Measurements from ENCODE around the gene PCYT2. TPM values are rescaled to one million over a fixed set of nuclear protein-coding genes. Genes with fewer than 3 reads are reported as not detected.
"Not testable (repeated sequence)": the region's sequence is repeated elsewhere in the genome, so short reads cannot be mapped to it uniquely, and the experiment has no call there.

Gene PCYT2
- 10 to 100 TPM; 30.4 to 76.4 (median 54.3) TPM for polyA plus RNA-seq

- 3 to 5% (median 4%) methylated on average over 39 to 84 of the region's 84 CpGs for WGBS, 3 donors
- H3K27ac ChIP-seq (ENCODE audit: low read depth, low read length), result no peak within 1 kb of the TSS
Measured at GRCh38 chr17:81911277-81911961, at the start of gene PCYT2. Gene PCYT2, minus strand, starts transcription at chr17:81911399. Its CDS starts 44 bp downstream, at chr17:81911355.

DNA sequence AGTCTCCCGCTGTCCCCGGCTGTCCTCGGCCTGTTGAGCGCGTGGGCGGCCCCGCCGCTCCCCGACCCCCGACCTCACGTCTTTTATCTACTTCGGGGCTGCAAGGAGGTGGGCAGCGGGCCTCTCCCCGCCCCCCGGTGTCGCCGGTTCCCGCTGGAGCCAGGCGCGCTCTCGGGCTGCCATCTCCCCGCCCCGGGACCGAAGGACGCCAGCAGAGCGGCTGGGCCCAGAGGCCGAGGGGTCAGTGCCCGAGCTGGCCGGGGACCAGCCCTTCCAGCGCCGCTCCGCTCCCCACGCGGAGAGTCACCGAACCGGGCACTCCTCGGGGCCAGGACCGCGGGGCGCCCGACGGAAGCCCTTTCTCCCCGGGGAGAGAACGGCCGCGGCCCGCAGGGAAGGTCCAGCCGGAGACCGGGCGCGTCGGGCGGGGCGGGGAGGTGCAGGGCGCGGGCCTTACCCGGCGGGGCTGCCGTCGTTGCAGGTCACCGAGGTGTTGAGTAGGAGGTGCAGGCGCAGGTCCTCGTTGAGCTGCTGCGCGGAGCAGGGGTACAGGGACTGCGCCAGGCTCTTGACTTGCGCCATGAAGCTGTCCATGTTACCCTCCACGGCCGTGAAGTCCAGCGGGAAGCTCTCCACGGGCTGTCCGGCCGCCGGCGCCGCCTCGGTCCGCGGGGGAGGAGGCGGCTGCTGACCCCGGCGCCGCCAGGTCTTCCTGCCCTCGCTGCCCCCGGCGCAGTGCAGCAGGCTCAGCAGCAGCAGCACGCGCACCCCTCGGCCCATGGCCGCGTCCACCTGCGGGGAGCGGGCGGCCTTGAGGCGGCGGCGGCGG is 49.1 kb upstream of the PCYT2 start:
- WGBS, 3 donors, result 1 to 3% (median 3%) methylated on average over 72 to 96 of the region's 98 CpGs
- H3K27ac ChIP-seq (ENCODE audit: low read depth, low read length), result no peak overlapping the region

GRCh38 chr17:81959362-81960129 is 48.3 kb upstream of the PCYT2 start:
- WGBS, 3 donors, result 1 to 2% (median 2%) methylated on average over 53 to 112 of the region's 112 CpGs
- H3K27ac ChIP-seq (ENCODE audit: low read depth, low read length), result no peak overlapping the region

DNA sequence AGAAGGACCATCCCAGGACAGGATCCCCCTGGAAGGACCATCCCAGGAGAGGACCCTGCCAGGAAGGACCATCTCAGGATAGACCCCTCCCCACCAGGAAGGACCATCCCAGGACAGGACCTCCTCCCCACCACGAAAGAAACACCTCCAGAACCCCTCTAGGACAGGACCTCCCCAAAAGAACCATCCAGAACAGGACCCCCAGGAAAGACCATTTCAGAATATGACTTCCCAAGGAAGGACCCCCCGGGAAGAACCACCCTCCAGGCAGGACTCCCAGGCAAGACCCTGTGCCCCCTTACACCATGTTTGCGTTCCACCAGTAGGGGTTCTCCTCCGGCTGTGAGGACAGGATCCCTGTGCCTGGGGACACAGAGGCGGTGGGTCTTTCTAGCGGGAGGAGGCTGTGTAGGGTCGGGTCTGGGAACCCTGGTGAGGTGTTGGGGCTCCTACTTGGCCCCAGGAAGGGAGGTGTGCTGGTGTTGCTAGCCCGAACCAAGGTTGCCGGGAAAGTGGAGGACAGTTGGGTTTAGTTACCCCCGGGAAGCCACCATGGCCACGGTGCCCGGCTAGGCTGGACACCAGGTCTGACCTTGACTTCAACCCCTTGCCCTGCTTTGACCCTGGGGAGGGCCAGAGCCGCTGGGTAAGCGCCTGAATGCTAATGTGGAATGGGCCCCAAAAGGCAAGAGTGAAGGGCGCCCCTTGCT is 47.6 kb upstream of the PCYT2 start:
- WGBS, 3 donors, result 57 to 64% (median 63%) methylated on average over 15 of the region's 15 CpGs
- H3K27ac ChIP-seq (ENCODE audit: low read depth, low read length), result no peak overlapping the region

DNA sequence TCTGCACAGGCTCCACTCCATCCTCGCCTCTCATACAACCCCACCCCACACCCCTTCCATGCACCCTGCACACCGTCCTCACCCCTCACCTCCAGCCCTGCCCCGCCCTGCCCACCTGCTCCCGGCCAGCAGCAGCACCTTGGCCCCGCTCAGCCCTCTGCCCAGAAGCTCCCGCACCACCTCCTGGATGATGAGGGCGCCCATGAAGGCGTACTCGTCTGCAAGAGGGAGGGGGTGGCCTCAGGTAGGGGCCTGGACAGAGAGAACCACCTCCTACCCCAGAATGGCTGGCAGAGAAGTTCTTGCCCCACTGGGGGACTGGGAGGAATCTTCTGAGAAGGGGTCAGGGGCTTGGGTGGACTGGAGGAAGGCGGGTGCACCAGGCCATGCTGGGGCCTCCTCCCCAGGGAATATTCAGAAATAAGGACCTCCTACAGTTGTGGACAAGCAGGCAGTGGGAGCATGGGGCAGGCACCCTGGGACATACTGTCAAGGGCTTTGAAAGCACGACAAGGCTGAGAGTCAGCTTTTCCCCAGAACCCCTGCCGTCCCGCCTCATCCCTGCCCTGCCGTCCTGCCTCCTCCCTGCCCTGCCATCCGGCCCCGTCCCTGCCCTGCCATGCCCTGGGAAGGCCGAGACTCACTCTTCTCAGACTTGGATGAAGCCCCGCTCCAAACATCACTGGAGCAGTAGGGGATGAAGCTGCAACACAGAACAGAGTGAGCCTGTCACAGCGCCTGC is 46.7 kb upstream of the PCYT2 start:
- 79 to 93% (median 83%) methylated on average over 17 to 19 of the region's 19 CpGs for WGBS, 3 donors
- H3K27ac ChIP-seq (ENCODE audit: low read depth, low read length), result no peak overlapping the region

DNA sequence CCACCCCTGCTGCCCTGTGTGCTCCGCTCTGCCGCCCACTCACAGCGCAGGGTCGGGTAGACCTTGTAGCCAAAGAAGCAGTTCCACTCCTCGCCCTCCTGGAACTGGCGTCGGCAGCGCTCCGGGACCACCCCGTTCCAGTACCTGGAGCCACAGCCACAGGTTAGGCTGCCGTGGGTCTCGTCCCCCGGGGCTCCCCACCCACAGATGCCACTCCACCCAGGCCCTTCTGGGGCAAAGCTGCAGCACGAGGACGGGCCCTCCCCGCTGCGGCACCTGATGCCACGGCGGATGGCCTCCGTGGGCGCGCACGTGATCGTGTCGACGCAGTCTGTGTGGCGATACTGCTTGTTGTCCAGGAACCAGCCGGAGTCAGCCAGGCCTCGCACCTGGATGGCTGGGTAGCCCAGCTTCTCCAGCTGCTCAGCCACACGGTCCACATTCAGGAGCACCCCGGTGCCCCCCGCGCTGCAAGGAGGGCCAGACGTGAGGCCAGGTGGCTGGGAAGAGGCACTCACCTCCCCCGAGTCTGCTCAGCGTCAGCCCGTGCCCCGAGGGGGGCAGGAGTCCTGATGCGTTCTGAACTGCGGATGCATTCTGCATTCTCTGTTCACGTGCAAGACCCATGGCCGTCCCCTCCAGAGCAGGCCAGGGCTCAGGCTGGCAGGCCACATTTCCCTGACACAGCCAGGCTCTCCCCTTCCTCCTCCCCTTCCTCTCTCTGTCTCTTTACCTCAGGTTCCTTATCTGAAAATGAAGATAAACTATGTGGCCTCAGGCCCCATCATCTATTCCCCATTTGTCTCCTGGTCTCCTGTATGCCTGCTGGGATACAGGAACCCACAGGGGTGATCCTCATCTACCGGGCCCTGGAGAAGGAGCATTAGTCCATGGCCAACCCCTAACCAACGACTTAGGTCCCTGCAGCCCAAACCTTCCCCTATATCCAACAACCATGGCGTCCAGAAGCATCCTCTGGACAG is 45.7 kb upstream of the PCYT2 start:
- 81 to 84% (median 82%) methylated on average over 44 to 45 of the region's 45 CpGs for WGBS, 3 donors
- H3K27ac ChIP-seq (ENCODE audit: low read depth, low read length), result no peak overlapping the region

- 73 to 89% (median 89%) methylated on average over 12 to 13 of the region's 13 CpGs for WGBS, 3 donors
- no peak overlapping the region for H3K27ac ChIP-seq (ENCODE audit: low read depth, low read length)
Measured at GRCh38 chr17:81955756-81956544, 44.8 kb upstream of the PCYT2 start.

DNA sequence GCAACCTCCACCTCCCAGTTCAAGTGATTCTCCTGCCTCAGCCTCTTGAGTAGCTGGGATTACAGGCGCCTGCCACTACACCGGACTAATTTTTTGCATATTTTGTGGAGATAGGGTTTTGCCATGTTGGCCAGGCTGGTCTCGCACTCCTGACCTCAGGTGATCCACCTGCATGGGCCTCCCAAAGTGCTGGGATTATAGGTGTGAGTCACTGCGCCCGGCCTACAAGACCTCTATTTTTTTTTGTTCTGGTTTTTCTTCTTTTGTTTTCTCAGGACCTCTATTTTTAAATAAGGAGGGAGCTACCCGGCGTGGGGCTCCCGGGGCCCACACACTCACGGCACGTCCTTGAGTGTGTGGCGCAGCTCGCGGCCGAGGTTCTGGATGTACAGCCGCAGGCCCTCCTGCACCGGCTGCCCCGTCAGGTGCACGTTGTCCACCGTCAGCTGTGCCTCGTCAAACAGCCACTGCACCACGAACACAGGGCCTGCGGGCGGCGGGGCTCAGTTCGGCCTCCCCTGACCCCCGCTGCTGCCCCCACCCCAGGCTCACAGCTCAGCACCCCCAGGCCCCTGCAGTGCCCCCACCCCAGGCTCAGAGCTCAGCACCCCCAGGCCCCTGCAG is 44.0 kb upstream of the PCYT2 start:
- WGBS, 3 donors, result 88 to 93% (median 88%) methylated on average over 26 of the region's 26 CpGs
- no peak overlapping the region for H3K27ac ChIP-seq (ENCODE audit: low read depth, low read length)

DNA sequence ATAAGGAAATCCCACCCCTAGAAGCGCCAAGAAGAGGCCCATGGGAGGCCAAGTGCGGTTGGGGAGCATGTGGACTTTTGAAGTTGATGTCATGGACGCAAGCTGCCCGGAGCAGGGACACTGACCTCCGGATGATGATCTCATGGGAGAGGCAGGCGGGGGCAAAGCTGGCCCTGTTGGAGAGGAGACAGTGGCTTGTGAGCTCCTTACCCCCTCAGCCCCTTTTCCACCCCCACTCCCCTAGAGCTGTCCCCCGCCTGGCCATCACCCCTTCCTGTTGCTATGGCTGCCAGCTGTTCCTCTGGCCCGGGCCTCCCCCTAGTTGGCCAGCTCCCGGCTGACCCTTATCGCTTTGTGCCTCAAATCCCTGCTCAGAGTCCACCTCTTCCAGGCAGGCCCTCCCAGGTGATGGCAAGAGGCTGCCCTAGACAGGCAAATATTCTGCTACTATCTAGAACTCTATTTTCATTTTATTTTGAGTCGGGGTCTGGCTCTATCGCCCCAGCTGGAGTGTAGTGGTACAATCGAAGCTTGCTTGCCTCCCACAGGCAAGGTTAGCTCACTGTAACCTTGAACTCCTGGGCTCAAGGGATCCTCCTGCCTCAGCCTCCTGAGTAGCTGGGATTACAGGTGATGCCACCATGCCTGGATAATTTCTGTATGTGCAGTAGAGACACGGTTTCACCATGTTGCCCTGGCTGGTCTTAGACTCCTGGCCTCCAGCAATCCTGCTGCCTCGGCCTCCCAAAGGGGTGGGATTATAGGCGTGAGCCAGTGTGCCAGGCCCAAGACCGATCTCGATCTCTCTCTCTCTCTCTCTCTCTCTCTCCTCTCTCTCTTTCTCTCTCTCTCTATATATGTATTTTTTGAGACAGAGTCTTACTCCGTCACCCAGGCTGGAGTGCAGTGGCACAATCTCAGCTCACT is 43.2 kb upstream of the PCYT2 start:
- WGBS, 3 donors, result 81 to 85% (median 85%) methylated on average over 18 to 19 of the region's 19 CpGs

GRCh38 chr17:81953443-81953842 is 42.2 kb upstream of the PCYT2 start:
- H3K27ac ChIP-seq (ENCODE audit: low read depth, low read length), result not testable (repeated sequence)
- WGBS, 3 donors, result 75 to 87% (median 75%) methylated on average over 5 of the region's 5 CpGs

More for the DNA sequence above, 43.2 kb upstream of the PCYT2 start:
- no peak overlapping the region for H3K27ac ChIP-seq (ENCODE audit: low read depth, low read length)

DNA sequence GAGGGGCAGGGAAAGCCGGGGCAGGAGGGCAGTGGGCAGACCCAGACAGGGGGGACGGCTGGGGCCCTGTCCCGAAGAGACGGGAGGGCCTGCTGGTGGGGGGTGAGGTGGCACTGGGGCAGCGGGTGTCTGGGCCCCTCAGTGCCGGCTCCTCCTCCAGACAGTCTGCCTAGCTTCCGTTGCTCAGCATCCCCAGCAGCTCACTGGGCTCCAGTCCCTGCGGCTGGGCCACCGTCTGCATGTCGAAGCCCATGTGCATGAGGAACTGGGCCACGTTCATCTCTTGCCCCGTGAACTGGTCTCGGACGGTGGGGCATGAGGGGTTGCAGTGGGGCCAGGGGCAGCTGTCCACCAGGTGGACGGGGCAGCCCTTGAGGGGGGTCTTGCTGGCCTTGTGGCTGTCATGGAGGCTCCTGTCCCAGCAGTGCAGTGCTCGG is 41.6 kb upstream of the PCYT2 start:
- H3K27ac ChIP-seq (ENCODE audit: low read depth, low read length), result no peak overlapping the region
- WGBS, 3 donors, result 68 to 80% (median 79%) methylated on average over 16 of the region's 16 CpGs

GRCh38 chr17:81951785-81952684 is 40.8 kb upstream of the PCYT2 start:
- WGBS, 3 donors, result 47 to 55% (median 48%) methylated on average over 12 to 13 of the region's 13 CpGs
- no peak overlapping the region for H3K27ac ChIP-seq (ENCODE audit: low read depth, low read length)

DNA sequence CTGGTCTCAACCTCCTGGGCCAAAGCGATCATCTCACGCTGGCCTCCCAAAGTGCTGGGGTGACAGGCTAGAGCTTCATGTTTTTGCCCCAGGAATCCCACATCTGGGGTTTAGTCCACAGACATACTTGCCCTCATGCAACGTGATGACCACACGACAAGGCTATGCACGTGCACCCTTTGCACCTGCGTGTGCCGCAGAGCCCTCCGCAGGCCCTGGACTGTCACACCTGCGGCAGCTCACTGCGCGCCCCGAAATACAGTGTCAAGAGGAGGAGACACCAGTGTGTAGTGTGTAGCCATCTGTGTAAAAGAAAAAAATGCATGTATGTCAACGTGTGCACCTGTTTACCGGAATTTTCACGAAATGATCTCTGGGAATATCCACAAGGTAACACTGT is 39.3 kb upstream of the PCYT2 start:
- 83 to 89% (median 88%) methylated on average over 15 of the region's 15 CpGs for WGBS, 3 donors
- no peak overlapping the region for H3K27ac ChIP-seq (ENCODE audit: low read depth, low read length)
